Rectal smooth muscle tissue (tissue), 1 donor: ENCODE results near the gene MAST2.

Experiments used
- H3K27ac ChIP-seq: one replicate; pipeline ENCODE4 v1.7.0; 2013; ENCODE audit warnings: low read depth, low read length, inconsistent platforms
- H3K27me3 ChIP-seq: one replicate; pipeline ENCODE4 v1.7.0; 2013; ENCODE audit warnings: low read length; ENCODE audit not compliant: control insufficient read depth, insufficient read depth
- H3K36me3 ChIP-seq: one replicate; pipeline ENCODE4 v1.7.0; 2013; ENCODE audit warnings: low read length; ENCODE audit not compliant: control insufficient read depth, insufficient read depth
- H3K4me1 ChIP-seq: one replicate; pipeline ENCODE4 v1.7.0; 2013; ENCODE audit warnings: low read length; ENCODE audit not compliant: control insufficient read depth, insufficient read depth
- H3K4me3 ChIP-seq: one replicate; pipeline ENCODE4 v1.7.0; 2013; ENCODE audit warnings: low read length
- H3K9ac ChIP-seq: one replicate; pipeline ENCODE4 v1.7.0; 2013; ENCODE audit warnings: low read length

The MAST2 gene

GRCh38 chr1:45803299-45803780 is at the start of gene MAST2:
TSS of gene MAST2 (plus strand) at chr1:45803612. CDS start at chr1:45803896, 284 bp downstream.
- peak within 1 kb of the TSS; percentile 88 for H3K27ac ChIP-seq
- peak within 1 kb of the TSS; percentile 53 for H3K9ac ChIP-seq

GRCh38 chr1:45755697-45756096 is 47.7 kb upstream of the MAST2 start:
- H3K9ac ChIP-seq = no peak overlapping the region
- no peak overlapping the region for H3K4me3 ChIP-seq
- no peak overlapping the region for H3K27ac ChIP-seq
- no peaks in the 10 kb centered on the region for H3K27me3 ChIP-seq
- H3K4me1 ChIP-seq = no peaks in the 10 kb centered on the region
- H3K36me3 ChIP-seq = no peaks in the 10 kb centered on the region

More at GRCh38 chr1:45803299-45803780, at the start of gene MAST2:
- H3K27me3 ChIP-seq = no peaks in the 10 kb centered on the region
- H3K4me3 ChIP-seq = peak within 1 kb of the TSS; percentile 73
- H3K4me1 ChIP-seq = peaks cover 16% of the 10 kb centered on the region
- H3K36me3 ChIP-seq = no peaks in the 10 kb centered on the region

- Histone ChIP-seq H3K27me3 (no peaks in the 10 kb centered on the region), H3K36me3 (no peaks in the 10 kb centered on the region), H3K27ac (no peak overlapping the region), H3K9ac (no peak overlapping the region), H3K4me1 (no peaks in the 10 kb centered on the region), H3K4me3 (no peak overlapping the region)
These were observed 41.1 kb upstream of the MAST2 start for GRCh38 chr1:45762291-45762690.

DNA sequence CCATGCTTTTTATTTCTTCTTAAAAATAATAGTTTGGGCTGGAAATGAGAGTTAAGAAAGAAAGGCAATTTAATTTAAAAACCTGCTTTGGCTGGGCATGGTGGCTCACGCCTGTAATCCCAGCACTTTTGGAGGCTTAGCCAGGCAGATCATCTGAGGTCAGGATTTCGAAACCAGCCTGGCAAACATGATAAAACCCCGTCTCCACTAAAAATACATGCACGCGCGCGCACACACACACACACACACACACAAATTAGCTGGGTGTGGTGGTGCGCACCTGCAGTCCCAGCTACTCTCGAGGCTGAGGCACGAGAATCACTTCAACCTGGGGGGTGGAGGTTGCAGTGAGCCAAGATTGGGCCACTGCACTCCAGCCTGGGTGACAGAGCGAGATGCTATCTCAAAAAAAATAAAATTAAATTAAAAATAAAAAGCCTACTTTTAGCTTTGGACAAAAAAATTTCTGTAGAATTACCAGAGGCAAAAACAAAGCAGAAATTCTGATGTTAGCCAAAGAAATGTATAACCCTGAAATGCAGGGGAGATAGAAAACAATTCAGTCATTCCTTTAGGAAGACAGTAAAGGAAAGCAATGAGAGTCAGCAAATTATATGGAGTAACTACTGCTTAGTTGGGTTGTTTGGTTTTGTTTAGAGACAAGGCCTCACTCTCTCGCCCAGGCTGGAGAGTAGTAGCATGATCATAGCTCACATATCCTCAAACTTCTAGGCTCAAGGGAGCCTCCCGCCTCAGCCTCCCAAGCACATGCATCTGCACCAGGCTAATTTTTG is 37.2 kb upstream of the MAST2 start:
- no peaks in the 10 kb centered on the region for H3K36me3 ChIP-seq
- no peaks in the 10 kb centered on the region for H3K27me3 ChIP-seq
- no peak overlapping the region for H3K27ac ChIP-seq
- no peak overlapping the region for H3K9ac ChIP-seq
- H3K4me3 ChIP-seq = no peak overlapping the region
- no peaks in the 10 kb centered on the region for H3K4me1 ChIP-seq

DNA sequence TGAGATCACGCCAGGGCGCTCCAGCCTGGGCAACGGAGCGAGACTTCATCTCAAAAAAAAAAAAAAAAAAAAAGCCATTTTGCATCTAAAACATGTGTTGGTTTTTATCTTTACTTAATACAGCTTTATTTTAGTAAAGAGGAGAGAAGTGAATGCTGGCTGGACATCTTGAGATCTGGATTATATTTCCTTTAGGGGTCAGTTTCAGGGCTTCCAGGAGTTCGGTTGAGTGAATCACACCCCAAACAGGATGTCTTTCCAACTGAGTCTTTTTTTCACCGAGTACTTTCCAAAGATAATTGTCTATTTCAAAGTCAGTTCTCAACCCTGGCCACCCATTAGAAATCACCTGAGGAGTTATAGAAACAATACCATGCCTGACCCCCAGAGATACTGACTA is 36.4 kb upstream of the MAST2 start:
- H3K36me3 ChIP-seq = no peaks in the 10 kb centered on the region
- H3K27ac ChIP-seq = no peak overlapping the region
- H3K4me1 ChIP-seq = no peaks in the 10 kb centered on the region
- no peak overlapping the region for H3K4me3 ChIP-seq
- H3K9ac ChIP-seq = no peak overlapping the region
- H3K27me3 ChIP-seq = no peaks in the 10 kb centered on the region

GRCh38 chr1:45769261-45769932 is 34.0 kb upstream of the MAST2 start:
- Histone ChIP-seq H3K4me3 (no peak overlapping the region), H3K27ac (no peak overlapping the region), H3K9ac (no peak overlapping the region), H3K27me3 (no peaks in the 10 kb centered on the region), H3K36me3 (no peaks in the 10 kb centered on the region), H3K4me1 (no peaks in the 10 kb centered on the region)

- H3K27ac ChIP-seq = no peak overlapping the region
- no peak overlapping the region for H3K9ac ChIP-seq
- no peak overlapping the region for H3K4me3 ChIP-seq
- H3K36me3 ChIP-seq = no peaks in the 10 kb centered on the region
- H3K27me3 ChIP-seq = no peaks in the 10 kb centered on the region
- no peaks in the 10 kb centered on the region for H3K4me1 ChIP-seq
These were observed 30.4 kb upstream of the MAST2 start for GRCh38 chr1:45772971-45773370.

GRCh38 chr1:45775794-45776193 is 27.6 kb upstream of the MAST2 start:
- Histone ChIP-seq H3K36me3 (no peaks in the 10 kb centered on the region), H3K9ac (no peak overlapping the region), H3K4me3 (no peak overlapping the region), H3K4me1 (no peaks in the 10 kb centered on the region), H3K27ac (no peak overlapping the region), H3K27me3 (no peaks in the 10 kb centered on the region)

DNA sequence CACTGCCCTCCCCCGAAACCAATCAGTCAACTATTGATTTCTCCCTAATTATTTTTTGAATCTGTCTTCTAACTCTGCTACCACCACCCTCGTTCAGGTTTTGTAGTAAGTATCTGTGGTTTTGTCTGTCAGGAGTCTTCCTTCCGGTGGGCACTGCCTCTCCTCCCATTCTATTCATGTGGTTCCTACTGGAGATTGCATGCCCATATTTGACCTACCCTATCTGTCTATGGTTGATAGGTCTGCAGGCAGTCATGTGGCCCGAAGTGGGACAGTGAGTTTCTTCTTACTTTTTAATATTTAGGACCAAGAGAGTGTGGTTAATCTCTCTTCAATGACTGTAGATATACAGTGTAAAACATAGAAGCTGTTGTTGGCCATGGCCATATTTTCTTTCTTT is 17.8 kb upstream of the MAST2 start:
- Histone ChIP-seq H3K4me1 (no peaks in the 10 kb centered on the region), H3K9ac (no peak overlapping the region), H3K4me3 (no peak overlapping the region), H3K27ac (no peak overlapping the region), H3K27me3 (no peaks in the 10 kb centered on the region), H3K36me3 (no peaks in the 10 kb centered on the region)

- Histone ChIP-seq H3K4me3 (no peak overlapping the region), H3K36me3 (no peaks in the 10 kb centered on the region), H3K4me1 (no peaks in the 10 kb centered on the region), H3K27ac (no peak overlapping the region), H3K9ac (no peak overlapping the region), H3K27me3 (no peaks in the 10 kb centered on the region)
These were observed 15.5 kb upstream of the MAST2 start for GRCh38 chr1:45787905-45788304.

GRCh38 chr1:45789601-45790000 is 13.8 kb upstream of the MAST2 start:
- Histone ChIP-seq H3K27ac (no peak overlapping the region), H3K4me1 (no peaks in the 10 kb centered on the region), H3K9ac (no peak overlapping the region), H3K36me3 (no peaks in the 10 kb centered on the region), H3K27me3 (no peaks in the 10 kb centered on the region), H3K4me3 (no peak overlapping the region)

GRCh38 chr1:45792744-45793143 is 10.7 kb upstream of the MAST2 start:
- Histone ChIP-seq H3K4me3 (no peak overlapping the region), H3K36me3 (no peaks in the 10 kb centered on the region), H3K27ac (no peak overlapping the region), H3K27me3 (no peaks in the 10 kb centered on the region), H3K4me1 (no peaks in the 10 kb centered on the region), H3K9ac (no peak overlapping the region)
